BJ (cell line): ENCODE measurements around the gene SLC32A1. TPM values are rescaled to one million over a fixed set of nuclear protein-coding genes. Genes with fewer than 3 reads are reported as not detected.

Experiments used
- CTCF ChIA-PET: fragments of 350-600 bp; formaldehyde crosslinking; extraction: SDS; loops from one replicate; lab custom pipeline; 2021; ENCODE audit warnings: antibody characterized with exemption, inconsistent platforms; lab: Yijun Ruan, JAX
- POLR2A ChIA-PET: fragments of 300-600 bp; sonication (Branson Sonifier 250); formaldehyde crosslinking; extraction: SDS; loops from one replicate; lab custom pipeline; 2021; ENCODE audit warnings: antibody characterized with exemption; lab: Charles Lee
- DNase-seq: peaks from one replicate; pipeline ENCODE4 v3.0.0-alpha.2; 2011; ENCODE audit warnings: low read depth
- H3K27me3 ChIP-seq: 2 replicates; pipeline ENCODE4 v1.6.0; 2011; ENCODE audit warnings: low read length; ENCODE audit not compliant: control insufficient read depth, insufficient read depth
- H3K36me3 ChIP-seq: 2 replicates; pipeline ENCODE4 v1.5.1; 2011; ENCODE audit warnings: low read length; ENCODE audit not compliant: control insufficient read depth, insufficient read depth
- H3K4me3 ChIP-seq: 2 replicates; pipeline ENCODE4 v1.5.1; 2011; ENCODE audit warnings: low read depth, mild to moderate bottlenecking, control low read depth, low read length
- polyA plus RNA-seq: library from polyadenylated mRNA; depleted of rRNA; stranded (reverse); fragments of >200 nt; gene quantifications from 2 replicates; pipeline ENCODE4 v1.2.3, GENCODE V29; 2011
- TF ChIP-seq, protein P1 (sequence below): IDR thresholded peaks from 2 replicates; pipeline ENCODE4 v1.5.1; 2011; ENCODE audit warnings: low read depth, mild to moderate bottlenecking, control low read depth, inconsistent platforms, low read length, moderate library complexity; ENCODE audit not compliant: insufficient read depth

SLC32A1 gene
- polyA plus RNA-seq, 1 experiment, result not detected

DNA sequence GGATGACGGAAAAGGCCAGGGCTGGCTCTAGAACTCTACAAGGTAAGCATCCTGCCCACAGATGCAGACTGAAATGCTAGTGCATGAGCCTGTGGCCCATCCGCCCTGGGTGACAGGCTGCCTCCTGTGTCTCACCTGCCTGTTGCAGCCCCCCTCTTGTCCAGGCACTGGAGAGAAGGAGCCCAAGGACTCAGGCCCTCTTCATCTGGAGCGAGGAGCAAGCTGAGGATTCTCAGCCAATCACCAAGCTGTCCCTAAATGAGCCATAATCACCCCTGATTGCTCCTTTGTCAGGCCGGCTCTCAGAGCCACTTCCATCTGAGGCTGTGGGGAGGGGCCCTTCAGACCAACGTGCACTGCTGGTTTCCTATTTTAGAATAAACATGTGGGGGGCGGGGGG is 10.0 kb upstream of the SLC32A1 start:
- peaks cover 12% of the 10 kb centered on the region for H3K27me3 ChIP-seq
- CTCF ChIA-PET, result interaction anchor here (1.3 kb wide), 1 partner anchor 12 kb away, joined by 4 read pairs; no protein-coding TSS in a partner anchor
- POLR2A ChIA-PET, result no interaction called here
- no peaks in the 10 kb centered on the region for H3K36me3 ChIP-seq
- DNase-seq, result no peak
- H3K4me3 ChIP-seq, result no peak overlapping the region
- TF ChIP-seq, protein P1, sequence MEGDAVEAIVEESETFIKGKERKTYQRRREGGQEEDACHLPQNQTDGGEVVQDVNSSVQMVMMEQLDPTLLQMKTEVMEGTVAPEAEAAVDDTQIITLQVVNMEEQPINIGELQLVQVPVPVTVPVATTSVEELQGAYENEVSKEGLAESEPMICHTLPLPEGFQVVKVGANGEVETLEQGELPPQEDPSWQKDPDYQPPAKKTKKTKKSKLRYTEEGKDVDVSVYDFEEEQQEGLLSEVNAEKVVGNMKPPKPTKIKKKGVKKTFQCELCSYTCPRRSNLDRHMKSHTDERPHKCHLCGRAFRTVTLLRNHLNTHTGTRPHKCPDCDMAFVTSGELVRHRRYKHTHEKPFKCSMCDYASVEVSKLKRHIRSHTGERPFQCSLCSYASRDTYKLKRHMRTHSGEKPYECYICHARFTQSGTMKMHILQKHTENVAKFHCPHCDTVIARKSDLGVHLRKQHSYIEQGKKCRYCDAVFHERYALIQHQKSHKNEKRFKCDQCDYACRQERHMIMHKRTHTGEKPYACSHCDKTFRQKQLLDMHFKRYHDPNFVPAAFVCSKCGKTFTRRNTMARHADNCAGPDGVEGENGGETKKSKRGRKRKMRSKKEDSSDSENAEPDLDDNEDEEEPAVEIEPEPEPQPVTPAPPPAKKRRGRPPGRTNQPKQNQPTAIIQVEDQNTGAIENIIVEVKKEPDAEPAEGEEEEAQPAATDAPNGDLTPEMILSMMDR, result no peak

DNA sequence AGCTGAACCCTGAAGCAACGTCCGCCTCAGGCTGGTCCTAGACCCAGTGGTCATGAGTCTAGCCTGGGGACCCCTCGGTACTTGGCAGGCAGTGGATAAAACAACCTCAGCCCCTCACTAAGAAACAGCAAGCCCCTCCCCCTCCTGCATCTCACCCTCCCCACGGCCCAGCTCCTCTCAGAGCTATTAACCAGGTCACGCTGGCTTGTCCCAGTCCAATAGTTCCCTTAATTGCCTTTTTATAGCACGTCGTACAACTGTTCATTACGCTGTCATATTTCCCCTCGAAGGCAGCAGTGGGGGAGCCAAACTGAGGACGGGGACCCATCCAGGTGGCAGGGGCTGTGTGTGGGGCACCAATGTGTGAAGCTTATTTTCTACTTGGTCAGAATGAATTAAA is 8.6 kb upstream of the SLC32A1 start:
- TF ChIP-seq, protein P1, result no peak
- CTCF ChIA-PET, result interaction anchor here (0.6 to 1.1 kb wide), 2 partner anchors 55 to 67 kb away, joined by 3 to 6 read pairs; no protein-coding TSS in a partner anchor
- no peaks in the 10 kb centered on the region for H3K36me3 ChIP-seq
- POLR2A ChIA-PET, result no interaction called here
- H3K27me3 ChIP-seq, result peaks cover 18% of the 10 kb centered on the region
- no peak overlapping the region for H3K4me3 ChIP-seq
- no peak for DNase-seq

GRCh38 chr20:38722683-38723016 is 1.6 kb upstream of the SLC32A1 start:
- H3K27me3 ChIP-seq, result peaks cover 73% of the 10 kb centered on the region
- POLR2A ChIA-PET, result no interaction called here

GRCh38 chr20:38723017-38723847 is 1.1 kb upstream of the SLC32A1 start:
- Histone ChIP-seq H3K27me3 (peaks cover 76% of the 10 kb centered on the region), H3K36me3 (no peaks in the 10 kb centered on the region), H3K4me3 (no peak overlapping the region)
- ChIA-PET POLR2A (no interaction called here), CTCF (no interaction called here)
- TF ChIP-seq, protein P1, result no peak
- no peak for DNase-seq

More at GRCh38 chr20:38722683-38723016, 1.6 kb upstream of the SLC32A1 start:
- CTCF ChIA-PET, result no interaction called here
- TF ChIP-seq, protein P1, result no peak
- no peak for DNase-seq
- no peaks in the 10 kb centered on the region for H3K36me3 ChIP-seq
- no peak overlapping the region for H3K4me3 ChIP-seq

DNA sequence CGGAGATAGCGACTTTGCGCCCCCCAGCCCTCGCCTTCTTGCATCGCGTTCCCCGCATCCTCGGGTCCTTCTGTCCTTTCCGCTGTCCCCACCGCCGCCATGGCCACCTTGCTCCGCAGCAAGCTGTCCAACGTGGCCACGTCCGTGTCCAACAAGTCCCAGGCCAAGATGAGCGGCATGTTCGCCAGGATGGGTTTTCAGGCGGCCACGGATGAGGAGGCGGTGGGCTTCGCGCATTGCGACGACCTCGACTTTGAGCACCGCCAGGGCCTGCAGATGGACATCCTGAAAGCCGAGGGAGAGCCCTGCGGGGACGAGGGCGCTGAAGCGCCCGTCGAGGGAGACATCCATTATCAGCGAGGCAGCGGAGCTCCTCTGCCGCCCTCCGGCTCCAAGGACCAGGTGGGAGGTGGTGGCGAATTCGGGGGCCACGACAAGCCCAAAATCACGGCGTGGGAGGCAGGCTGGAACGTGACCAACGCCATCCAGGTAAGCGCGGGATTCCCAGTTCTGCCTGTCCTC is 401 bp downstream of the SLC32A1 start:
- DNase-seq, result no peak
- H3K36me3 ChIP-seq, result no peaks in the 10 kb centered on the region
- TF ChIP-seq, protein P1, result no peak
- H3K27me3 ChIP-seq, result peaks cover 80% of the 10 kb centered on the region
- CTCF ChIA-PET, result interaction anchor here (1.1 to 1.4 kb wide), 3 partner anchors 8 to 169 kb away, joined by 3 read pairs; no protein-coding TSS in a partner anchor
- POLR2A ChIA-PET, result no interaction called here
- H3K4me3 ChIP-seq, result no peak overlapping the region
